H7 (cell line): ENCODE data around the gene TMPO. TPM values are rescaled to one million over a fixed set of nuclear protein-coding genes. Genes with fewer than 3 reads are reported as not detected.
A peak's percentile ranks its signal among the peaks of the same experiment; 100 is the strongest.
"Not testable (repeated sequence)": the region's sequence is repeated elsewhere in the genome, so short reads cannot be mapped to it uniquely, and the experiment has no call there.

Experiments
- DNase-seq: peaks from one replicate; pipeline ENCODE4 v3.0.0; 2012
- H3K27me3 ChIP-seq: 2 replicates; pipeline ENCODE4 v1.6.0; 2011; ENCODE audit warnings: mild to moderate bottlenecking, low read length; ENCODE audit not compliant: control insufficient read depth, insufficient read depth
- H3K36me3 ChIP-seq: replicated peaks from 2 replicates; pipeline ENCODE4 v1.5.1; 2011; ENCODE audit warnings: low read length; ENCODE audit not compliant: control insufficient read depth, insufficient read depth
- H3K4me3 ChIP-seq: 2 replicates; pipeline ENCODE4 v1.5.1; 2011; ENCODE audit warnings: low read depth, mild to moderate bottlenecking, control low read depth, low read length, moderate library complexity; ENCODE audit not compliant: insufficient read depth
- total RNA-seq: library from RNA; depleted of rRNA; stranded (reverse); fragments of >200 nt; shearing (Covaris generic); gene quantifications from 2 replicates; pipeline ENCODE4 v1.2.3, GENCODE V29; 2014

The TMPO gene
- total RNA-seq, 1 experiment from 2014 or later, result 223 TPM

DNA sequence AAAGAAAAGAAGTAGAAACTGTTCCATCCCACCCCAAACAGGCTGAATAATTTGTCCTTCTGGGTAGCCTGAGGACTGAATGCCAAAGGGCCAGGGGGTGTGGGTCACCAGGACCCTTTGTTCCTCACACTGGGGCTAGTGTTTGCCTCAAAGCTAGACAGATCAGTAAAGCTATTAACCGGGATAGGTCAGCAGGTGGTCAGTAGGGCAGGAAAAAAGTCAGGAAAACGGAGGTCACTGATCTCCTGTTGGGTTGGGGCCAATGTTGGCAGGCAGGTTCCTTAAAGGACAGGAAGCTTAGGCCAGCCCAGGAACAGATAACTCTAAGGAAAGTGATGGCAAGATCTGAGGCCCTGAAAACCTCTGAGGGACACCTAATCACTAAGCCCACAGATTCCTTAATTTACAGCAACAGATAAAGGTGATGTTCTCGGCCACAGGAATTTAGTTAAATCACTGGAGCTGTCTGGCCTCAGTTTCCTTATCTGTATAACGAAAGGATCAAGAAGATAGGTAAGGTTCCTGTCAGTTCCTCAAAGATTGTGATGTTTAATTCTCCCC lies 22.7 kb upstream of the TMPO start:
- Histone ChIP-seq H3K36me3 (no peaks in the 10 kb centered on the region), H3K4me3 (no peak overlapping the region), H3K27me3 (no peaks in the 10 kb centered on the region)
- DNase-seq, result no peak

DNA sequence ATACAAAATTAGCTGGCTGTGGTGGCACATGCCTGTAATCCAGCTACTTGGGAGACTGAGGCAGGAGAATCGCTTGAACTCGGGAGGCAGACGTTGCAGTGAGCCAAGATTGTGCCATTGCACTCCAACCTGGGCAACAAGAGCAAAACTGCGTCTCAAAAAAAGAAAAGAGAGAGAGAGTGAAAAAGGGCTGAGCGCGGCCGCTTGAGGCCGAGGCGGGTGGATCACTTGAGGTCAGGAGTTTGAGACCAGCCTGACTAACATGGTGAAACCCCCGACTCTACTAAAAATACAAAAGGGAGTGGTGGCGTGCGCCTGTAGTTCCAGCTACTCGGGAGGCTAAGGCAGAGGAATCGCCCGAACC lies 14.1 kb upstream of the TMPO start:
- DNase-seq, H3K4me3 ChIP-seq, H3K36me3 ChIP-seq, H3K27me3 ChIP-seq: not testable (repeated sequence)

DNA sequence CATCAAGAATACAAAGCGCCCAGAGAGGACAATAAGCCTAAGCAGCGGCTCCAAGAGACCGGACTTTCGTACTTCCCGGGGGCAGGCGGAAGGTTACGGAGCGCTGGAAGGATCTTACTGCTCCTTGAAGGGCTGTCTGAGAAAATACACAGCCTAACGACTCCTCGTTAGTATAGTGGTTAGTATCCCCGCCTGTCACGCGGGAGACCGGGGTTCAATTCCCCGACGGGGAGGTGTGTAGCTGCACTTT lies 12.1 kb upstream of the TMPO start:
- no peaks in the 10 kb centered on the region for H3K36me3 ChIP-seq
- no peaks in the 10 kb centered on the region for H3K27me3 ChIP-seq
- peak; percentile 85 for DNase-seq
- H3K4me3 ChIP-seq, result peak overlapping the region; percentile 56

DNA sequence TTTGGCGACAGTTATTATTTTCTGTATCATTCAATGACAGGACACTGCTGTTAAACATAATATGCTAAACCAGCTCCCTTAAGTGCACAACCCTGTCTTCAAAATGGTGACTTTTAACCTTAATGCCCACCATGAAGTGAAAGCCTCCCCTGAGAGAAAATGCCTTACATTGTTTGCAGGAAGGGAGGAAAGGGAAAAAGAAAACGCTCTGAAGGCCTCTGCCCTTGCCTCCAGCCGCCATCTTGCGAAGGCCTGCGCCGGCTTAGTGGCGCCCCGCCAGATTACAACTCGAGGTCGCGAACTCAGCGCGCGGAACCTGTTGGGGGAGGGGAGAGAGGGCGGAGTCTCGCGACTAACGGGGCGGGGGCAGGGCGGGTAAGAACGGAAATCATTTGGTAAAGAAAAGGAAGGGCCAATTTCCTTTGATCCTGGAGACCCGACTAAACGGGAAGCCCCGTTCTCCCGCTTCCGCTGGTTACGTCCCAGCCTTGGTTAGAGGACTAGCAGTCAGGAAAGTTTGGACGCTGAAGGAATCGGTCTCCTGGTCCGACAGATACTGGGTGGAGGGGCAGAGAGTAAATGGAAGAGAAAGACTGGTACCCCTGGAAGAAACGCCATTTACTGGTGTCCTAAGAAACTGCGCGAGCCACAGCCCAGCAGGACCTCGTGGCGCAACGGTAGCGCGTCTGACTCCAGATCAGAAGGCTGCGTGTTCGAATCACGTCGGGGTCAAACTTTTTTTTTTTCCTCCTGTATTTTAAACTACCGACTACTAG lies 11.6 kb upstream of the TMPO start:
- Histone ChIP-seq H3K36me3 (no peaks in the 10 kb centered on the region), H3K27me3 (no peaks in the 10 kb centered on the region), H3K4me3 (peak overlapping the region; percentile 56)
- peak; percentile 90 for DNase-seq

DNA sequence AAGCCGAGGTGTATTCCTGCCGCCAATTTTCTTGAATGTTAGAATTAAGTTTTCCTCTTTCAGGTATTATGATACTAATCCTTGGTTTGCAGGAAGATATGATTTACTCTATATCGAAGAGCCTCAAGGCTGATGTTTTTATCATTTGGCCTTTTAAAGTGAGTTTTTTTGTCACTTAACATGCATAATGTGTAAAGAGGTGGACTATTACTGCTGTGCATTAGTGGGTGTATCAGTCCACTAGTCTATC lies 11.1 kb upstream of the TMPO start:
- Histone ChIP-seq H3K27me3 (no peaks in the 10 kb centered on the region), H3K4me3 (peak overlapping the region; percentile 56), H3K36me3 (no peaks in the 10 kb centered on the region)
- DNase-seq, result no peak

DNA sequence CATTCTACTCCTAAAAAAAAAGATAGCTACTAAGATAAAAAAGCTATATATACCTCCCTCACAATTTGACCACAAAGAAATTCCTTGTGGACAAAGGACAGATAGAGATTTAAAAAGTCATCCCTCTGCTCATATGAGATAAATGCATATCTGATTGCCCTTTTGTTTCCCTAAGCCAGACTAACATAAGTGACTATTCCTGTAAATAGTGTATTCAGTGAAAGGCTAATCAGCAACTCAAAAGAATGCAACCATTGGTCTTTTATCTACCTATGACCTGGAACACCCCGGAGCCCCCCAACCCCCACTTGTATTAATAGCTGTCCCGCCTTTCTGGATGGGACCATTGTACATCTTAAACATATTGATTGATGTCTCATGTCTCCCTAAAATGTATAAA lies 6.3 kb upstream of the TMPO start:
- DNase-seq, result no peak
- Histone ChIP-seq H3K36me3 (no peaks in the 10 kb centered on the region), H3K4me3 (no peak overlapping the region), H3K27me3 (no peaks in the 10 kb centered on the region)

DNA sequence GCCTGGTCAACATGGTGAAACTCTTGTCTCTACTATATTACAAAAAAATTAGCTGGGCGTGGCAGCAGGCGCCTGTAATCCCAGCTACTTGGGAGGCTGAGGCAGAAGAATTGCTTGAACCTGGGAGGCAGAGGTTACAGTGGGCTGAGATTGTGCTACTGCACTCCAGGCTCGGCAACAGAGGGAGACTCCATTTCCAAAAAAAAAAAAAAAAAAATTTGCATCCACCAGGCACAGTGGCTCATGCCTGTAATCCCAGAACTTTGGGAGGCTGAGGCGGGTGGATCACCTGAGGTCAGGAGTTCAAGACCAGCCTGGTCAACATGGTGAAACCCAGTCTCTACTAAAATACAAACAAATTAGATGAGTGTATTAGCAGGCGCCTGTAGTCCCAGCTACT lies 3.6 kb upstream of the TMPO start:
- H3K36me3 ChIP-seq, DNase-seq, H3K4me3 ChIP-seq, H3K27me3 ChIP-seq: not testable (repeated sequence)

DNA sequence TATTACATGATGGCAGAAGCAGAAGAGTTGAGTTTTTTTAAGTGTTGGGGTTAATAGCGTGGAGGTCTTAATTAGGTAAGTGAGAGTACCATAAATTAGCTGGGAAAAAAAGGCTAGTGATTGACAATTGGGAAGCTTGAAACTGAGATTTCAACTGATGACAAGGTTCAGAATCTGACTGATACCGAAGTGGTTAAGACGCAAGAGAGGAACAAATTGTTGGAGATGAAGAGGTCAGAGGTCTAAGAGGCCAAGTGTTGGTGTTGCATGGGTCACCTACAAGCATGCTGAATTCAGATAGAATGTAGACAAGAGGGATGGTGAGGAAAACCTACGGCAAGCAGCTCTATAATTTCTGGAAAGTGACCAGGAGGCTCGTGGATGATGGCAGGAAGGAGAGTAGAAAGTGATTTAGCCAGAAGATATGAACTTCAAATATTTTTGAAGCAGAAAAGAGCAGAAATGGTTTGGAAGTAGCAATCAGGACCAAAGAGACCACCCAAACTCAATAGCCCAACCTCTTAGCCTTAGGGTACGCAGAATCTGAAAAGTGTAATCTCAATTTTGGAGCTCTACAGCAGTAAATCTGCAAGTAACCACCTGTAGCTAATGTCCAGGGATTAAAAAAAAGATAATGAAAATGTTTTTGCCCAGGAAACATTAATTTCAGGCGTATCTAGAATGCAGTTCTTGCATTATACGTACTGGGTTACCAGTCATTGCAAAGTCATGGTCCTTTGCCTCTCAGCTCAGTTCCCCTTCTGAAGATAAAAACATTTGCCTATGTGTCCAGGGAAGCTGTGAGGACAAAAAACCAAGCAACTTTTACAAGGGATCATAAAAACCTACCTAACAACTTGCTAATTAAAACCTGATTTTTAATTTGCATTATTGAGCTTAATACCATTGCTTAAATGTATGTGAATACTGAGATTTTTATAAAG lies 1.7 kb upstream of the TMPO start:
- H3K4me3 ChIP-seq, result no peak overlapping the region
- no peak for DNase-seq
- H3K27me3 ChIP-seq, result no peaks in the 10 kb centered on the region
- no peaks in the 10 kb centered on the region for H3K36me3 ChIP-seq

DNA sequence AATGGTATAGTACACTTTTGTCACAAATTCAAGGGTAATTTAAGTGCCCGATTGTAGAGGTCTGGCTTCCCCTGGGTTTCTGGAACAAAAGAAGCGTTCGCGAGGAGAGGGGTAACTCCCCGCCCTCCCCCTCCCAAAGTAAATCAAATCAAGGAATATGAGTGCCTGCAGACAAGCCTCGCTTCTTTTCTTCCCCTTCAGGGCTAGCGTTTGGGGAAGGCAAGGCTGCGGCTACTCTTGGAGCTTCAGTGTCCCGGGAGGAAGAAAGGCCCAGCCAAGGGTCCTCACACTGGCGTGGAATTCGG lies 456 bp upstream of the TMPO start:
- H3K36me3 ChIP-seq, result no peaks in the 10 kb centered on the region
- H3K27me3 ChIP-seq, result no peaks in the 10 kb centered on the region
- no peak for DNase-seq
- peak overlapping the region; percentile 97 for H3K4me3 ChIP-seq

DNA sequence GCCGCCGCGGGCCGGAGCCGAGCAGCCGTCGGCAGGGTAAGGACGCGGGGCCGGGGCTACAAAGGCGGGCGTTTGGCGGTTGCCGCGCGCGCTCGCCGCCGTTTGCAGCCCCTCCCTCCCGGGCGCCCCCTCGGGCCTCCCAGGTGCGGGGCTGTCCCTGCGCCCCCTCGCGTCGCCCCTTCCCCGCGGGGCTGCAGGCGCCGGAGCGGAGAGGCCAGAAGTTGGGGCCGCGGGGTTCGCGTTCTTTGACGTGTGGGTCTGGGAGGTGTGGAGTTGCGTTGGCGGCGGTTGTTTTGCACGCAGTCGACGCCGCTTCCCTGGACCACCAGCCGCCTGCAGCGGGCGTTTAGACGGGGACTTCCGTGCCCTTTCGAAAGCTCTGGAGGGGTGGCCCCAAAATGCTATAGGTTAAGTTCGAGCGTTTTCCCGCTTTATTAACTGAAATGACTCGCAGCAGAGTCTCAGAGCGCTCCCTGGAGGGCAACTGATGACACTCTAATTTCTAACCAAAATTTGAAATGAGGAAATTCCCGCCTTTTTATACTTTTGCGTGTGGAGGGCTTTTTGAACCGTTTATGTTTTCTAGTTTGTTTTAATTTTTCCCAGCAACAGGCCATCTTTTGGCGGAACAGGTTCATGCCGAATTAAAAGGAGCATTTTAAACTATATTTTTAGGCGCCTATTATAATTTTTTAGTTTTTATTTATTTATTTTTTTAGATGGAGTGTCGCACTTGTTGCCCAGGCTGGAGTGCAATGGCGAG lies 902 bp downstream of the TMPO start:
- no peaks in the 10 kb centered on the region for H3K36me3 ChIP-seq
- peak; percentile 91 for DNase-seq
- H3K27me3 ChIP-seq, result no peaks in the 10 kb centered on the region
- peak overlapping the region; percentile 97 for H3K4me3 ChIP-seq

DNA sequence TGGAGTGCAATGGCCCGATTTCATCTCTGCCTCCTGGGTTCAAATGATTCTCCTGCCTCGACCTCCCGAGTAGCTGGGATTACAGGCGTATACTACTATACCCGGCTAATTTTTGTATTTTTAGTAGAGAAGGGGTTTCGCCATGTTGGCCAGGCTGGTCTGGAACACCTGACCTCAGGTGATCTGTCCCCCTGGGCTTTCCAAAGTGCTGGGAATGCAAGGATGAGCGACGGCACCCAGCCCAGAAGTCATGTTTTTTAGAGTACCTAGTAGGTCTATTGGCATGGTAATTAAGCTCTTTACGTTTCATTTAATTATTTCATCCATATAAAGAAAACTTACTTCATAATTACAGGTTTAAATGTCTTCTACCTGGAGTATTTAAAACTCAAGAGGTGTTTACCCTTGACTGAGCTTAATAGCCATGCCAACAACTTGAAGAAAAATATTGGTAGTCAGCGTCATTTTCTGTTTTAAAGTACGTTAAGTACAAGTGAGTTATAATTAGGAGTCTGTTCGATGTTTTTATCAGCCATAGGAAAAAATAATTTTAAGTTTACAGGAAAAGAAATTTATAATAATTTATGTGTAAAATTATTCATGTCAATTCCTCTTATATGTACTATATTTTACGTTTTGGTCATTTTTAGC lies 4.0 kb downstream of the TMPO start:
- DNase-seq, result no peak
- Histone ChIP-seq H3K36me3 (peaks cover 3% of the 10 kb centered on the region; the same call in 1 of the 2 replicates), H3K4me3 (no peak overlapping the region), H3K27me3 (no peaks in the 10 kb centered on the region)

DNA sequence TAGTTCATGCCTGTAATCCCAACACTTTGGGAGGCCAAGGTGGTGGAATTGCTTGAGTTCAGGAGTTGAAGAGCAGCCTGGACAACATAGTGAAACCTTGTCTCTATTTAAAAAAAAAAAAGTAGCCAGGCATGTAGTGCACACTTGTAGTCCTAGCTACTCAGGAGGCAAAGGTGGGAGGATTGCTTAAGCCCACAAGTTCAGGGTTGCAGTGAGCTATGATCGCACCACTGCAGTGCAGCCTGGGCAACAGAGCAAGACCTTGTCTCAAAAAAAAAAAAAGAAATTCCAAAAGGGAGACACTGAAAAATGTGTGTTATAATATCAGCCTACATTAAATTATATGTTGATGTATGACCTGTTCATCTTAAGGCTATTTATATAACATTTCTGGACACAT lies 14.7 kb downstream of the TMPO start:
- Histone ChIP-seq H3K4me3 (no peak overlapping the region), H3K27me3 (no peaks in the 10 kb centered on the region), H3K36me3 (peaks cover 23% of the 10 kb centered on the region)
- no peak for DNase-seq

DNA sequence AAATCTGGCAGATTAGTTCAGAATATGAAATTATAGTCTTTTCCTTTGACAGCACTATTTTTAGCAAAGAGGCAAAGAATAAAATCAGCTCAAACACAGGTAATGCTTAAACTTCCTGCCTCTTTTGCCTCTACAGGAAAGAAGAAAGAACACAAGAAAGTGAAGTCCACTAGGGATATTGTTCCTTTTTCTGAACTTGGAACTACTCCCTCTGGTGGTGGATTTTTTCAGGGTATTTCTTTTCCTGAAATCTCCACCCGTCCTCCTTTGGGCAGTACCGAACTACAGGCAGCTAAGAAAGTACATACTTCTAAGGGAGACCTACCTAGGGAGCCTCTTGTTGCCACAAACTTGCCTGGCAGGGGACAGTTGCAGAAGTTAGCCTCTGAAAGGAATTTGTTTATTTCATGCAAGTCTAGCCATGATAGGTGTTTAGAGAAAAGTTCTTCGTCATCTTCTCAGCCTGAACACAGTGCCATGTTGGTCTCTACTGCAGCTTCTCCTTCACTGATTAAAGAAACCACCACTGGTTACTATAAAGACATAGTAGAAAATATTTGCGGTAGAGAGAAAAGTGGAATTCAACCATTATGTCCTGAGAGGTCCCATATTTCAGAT lies 17.4 kb downstream of the TMPO start:
- Histone ChIP-seq H3K27me3 (no peaks in the 10 kb centered on the region), H3K36me3 (peaks cover 28% of the 10 kb centered on the region), H3K4me3 (no peak overlapping the region)
- DNase-seq, result peak; percentile 61

DNA sequence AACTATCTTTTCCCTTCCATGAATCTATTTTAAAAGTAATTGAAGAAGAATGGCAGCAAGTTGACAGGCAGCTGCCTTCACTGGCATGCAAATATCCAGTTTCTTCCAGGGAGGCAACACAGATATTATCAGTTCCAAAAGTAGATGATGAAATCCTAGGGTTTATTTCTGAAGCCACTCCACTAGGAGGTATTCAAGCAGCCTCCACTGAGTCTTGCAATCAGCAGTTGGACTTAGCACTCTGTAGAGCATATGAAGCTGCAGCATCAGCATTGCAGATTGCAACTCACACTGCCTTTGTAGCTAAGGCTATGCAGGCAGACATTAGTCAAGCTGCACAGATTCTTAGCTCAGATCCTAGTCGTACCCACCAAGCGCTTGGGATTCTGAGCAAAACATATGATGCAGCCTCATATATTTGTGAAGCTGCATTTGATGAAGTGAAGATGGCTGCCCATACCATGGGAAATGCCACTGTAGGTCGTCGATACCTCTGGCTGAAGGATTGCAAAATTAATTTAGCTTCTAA lies 18.4 kb downstream of the TMPO start:
- DNase-seq, result no peak
- no peak overlapping the region for H3K4me3 ChIP-seq
- H3K27me3 ChIP-seq, result no peaks in the 10 kb centered on the region
- H3K36me3 ChIP-seq, result peaks cover 25% of the 10 kb centered on the region
